Activated CD4-positive, CD25-positive, alpha-beta regulatory T cell (primary cell): ENCODE measurements around the gene SLC2A14.
"Not testable (repeated sequence)": the region's sequence is repeated elsewhere in the genome, so short reads cannot be mapped to it uniquely, and the experiment has no call there.

Experiments
- DNase-seq, 4 experiments: peaks; one replicate each; lab custom pipeline; 2025; lab: John Stamatoyannopoulos, UW

SLC2A14 gene

GRCh38 chr12:7833201-7833600 is 39.5 kb downstream of the SLC2A14 start:
- DNase-seq = not testable (repeated sequence)

GRCh38 chr12:7832059-7832696 is 40.5 kb downstream of the SLC2A14 start:
- no peak for DNase-seq

- not testable (repeated sequence) for DNase-seq
These were observed 43.0 kb downstream of the SLC2A14 start for GRCh38 chr12:7829737-7830136.

GRCh38 chr12:7825754-7826153 is 47.0 kb downstream of the SLC2A14 start:
- not testable (repeated sequence) for DNase-seq

- peak; percentile 7 to 19 (median 8) for DNase-seq
These were observed 65.7 kb downstream of the SLC2A14 start for GRCh38 chr12:7806863-7807487.

DNA sequence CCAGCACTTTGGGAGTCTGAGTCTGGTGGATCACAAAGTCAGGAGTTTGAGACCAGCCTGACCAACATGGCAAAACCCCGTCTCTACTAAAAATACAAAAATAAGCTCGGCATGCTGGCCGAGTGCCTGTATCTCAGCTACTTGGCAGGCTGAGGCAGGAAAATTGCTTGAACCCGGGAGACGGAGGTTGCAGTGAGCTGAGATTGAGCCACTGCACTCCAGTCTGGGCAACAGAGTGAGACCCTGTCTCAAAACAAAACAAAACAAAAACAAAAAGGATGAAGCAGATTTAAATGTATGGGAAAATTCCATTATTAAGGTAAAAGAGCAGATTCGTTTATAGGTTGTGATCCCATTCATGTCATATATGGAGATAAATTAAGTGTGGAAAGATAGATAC is 66.4 kb downstream of the SLC2A14 start:
- not testable (repeated sequence) for DNase-seq

DNA sequence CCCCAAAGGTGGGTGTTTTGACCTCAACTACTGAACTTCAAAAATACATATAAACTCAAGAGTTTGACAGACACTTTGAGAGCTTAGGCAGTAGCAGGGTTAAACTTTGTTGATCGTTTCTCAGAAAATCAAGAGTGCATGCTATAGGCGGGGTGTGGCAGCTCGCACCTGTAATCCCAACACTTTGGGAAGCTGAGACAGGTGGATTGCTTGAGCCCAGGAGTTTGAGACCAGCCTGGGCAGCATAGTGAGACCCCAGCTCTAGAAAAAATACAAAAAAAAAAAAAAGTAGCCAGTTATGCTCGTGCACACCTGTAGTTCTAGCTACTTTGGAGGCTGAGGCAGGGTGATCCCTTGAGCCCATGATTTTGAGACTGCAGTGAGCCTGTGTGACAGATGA is 71.3 kb downstream of the SLC2A14 start:
- no peak for DNase-seq

DNA sequence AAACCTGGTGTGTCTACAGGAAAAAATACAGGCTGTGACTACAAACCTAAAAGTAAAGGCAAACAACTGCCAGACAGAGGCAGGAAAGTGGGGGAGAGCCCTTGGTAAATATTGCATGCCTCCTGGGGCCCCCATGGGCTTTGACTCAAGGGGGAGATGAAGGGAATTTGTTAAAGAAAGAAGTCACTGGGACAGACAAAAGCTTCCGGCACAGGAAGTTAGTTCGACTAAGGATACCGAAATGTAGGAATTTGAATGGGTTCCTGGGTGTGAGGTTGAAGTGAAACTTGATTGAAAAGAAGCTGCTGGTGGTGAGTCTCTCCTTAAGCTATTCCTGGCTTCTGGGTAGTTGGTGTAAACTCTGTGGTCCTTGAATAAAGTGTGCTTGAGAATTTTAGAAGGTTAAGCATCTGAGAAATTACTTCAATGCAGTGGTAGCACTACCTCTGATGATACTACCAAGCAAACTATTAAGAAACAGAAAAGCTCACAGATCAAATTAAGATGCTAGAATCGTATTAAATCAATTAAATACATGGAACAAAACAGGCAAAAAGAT is 73.9 kb downstream of the SLC2A14 start:
- not testable (repeated sequence) for DNase-seq

DNA sequence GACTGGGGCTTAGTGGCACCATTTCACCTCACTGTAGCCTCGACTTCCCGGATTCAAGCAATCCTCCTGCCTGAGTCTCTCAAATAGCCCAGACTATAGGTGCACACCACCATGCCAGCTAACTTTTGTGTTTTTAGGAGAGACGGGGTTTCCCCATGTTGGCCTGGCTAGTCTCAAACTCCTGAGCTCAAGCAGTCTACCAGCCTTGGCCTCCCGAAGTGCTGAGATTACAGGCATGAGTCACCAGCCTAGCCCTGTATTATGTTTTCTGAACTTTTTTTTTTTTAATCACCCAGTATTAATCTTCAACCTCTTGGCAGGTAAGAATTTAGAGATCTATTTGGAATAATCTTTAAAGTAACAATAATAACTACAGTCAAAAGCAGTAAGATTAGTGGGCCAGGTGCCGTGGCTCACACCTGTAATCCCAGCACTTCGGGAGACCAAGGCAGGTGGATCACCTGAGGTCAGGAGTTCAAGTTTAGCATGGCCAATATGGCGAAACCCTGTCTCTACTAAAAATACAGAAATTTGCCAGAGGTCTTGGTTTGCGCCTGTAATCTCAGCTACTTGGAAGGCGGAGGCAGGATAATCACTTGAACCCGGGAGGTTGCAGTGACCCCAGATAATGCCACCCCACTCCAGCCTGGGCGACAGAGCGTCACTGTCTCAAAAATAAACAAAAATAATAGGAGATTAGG is 74.9 kb downstream of the SLC2A14 start:
- DNase-seq = no peak

GRCh38 chr12:7797269-7797668 is 75.4 kb downstream of the SLC2A14 start:
- not testable (repeated sequence) for DNase-seq

GRCh38 chr12:7793211-7793610 is 79.5 kb downstream of the SLC2A14 start:
- no peak for DNase-seq

DNA sequence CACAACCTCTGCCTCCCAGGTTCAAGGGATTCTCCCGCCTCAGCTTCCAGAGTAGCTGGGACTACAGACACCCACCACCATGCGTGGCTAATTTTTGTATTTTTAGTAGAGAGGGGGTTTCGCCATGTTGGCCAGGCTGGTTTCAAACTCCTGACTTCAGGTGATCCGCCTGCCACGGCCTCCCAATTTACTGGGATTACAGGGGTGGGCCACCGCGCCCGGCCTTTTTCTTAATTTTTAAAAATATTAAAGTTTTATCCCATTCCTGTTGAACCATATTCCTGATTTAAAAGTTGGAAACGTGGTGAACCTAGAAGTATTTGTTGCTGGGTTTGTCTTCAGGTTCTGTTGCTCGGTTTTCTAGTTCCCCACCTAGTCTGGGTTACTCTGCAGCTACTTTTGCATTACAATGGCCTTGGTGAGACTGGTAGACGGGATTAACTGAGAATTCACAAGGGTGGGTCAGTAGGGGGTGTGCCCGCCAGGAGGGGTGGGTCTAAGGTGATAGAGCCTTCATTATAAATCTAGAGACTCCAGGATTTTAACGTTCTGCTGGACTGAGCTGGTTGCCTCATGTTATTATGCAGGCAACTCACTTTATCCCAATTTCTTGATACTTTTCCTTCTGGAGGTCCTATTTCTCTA is 83.7 kb downstream of the SLC2A14 start, which contains the start of gene NANOG:
Gene NANOG, plus strand, starts transcription at position 519 of the 645 bp plus-strand sequence. CDS start 213 bp downstream, outside the sequence.
- not testable (repeated sequence) for DNase-seq

DNA sequence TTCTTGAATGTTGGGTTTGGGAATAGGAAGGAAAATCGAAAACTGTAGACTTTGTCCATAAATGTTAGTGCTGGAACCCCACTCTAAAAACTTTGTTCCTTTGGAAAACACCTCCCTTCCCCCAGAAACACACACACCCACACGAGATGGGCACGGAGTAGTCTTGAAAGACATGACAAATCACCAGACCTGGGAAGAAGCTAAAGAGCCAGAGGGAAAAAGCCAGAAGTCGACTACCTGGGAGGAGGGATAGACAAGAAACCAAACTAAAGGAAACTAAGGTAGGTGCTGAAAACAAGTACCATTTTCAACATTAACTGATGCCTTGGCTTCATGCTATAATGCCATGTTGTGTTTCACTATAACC is 84.4 kb downstream of the SLC2A14 start:
- no peak for DNase-seq

DNA sequence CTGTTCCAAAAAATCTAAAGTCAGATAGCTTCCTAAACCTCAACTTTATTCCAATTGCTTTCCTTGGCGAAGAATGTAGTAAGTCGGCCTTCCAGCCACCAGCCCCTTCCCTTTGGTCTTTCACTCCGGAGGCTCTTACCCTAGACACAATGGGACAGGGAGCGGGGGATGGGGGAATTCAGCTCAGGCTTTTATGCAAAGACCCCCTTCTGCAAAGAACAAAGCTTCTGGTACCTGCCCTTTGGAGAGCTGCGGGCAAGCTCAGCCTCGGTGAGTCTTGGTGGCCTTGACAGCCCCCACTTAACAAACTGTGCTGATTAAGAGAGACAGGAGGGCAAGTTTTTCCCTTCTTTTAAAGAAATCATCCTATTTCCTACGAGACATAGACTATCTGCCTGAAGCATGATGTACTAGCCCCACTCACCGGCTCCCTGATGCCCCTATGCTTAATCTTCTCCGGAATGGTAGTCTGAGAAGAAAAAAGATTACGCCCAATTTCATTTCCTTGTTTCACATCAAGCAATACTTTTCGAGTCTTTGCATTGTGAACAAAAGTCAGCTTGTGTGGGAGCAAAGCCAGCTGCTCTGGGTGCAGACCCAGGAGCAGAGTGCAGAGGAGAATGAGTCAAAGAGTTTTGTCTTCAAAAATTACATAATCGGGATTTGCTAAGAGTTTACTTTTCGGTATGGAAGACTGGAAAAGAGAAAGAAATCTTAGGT is 85.0 kb downstream of the SLC2A14 start:
- no peak for DNase-seq

DNA sequence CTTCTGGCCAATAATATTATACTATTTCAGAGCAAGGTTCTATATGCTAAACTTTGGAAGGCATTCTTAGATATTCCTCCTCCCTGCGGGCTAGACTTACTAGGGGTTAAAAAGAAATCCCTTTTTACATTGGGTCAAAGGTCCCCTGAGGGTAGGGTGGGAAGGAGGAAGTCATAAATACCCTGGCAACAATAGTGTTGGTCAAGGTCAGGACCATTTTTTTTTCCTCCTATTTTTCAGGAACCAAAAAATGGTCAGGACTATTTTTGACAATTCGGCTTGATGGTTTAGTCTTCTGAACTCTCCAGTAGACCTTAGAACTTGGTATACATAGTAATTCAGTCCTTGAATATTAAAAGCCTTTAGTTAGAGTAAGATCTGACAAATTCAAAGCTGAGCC is 88.0 kb downstream of the SLC2A14 start:
- DNase-seq = no peak

DNA sequence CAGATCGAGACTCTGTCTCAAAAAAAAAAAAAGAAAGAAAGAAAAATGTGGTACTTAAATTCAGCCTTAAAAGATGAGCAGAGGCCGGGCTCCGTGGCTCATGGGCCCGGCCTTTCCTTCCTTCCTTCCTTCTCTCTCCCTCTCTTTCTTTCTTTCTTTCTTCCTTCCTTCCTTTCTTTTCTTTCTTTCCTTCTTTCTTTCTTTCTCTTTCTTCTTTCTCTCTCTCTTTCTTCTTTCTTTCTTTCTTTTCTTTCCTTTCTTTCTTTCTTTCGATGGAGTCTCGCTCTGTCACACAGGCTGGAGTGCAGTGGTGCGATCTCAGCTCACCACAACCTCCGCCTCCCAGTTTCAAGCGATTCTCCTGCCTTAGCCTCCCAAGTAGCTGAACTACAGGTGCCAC is 89.3 kb downstream of the SLC2A14 start:
- DNase-seq = not testable (repeated sequence)

DNA sequence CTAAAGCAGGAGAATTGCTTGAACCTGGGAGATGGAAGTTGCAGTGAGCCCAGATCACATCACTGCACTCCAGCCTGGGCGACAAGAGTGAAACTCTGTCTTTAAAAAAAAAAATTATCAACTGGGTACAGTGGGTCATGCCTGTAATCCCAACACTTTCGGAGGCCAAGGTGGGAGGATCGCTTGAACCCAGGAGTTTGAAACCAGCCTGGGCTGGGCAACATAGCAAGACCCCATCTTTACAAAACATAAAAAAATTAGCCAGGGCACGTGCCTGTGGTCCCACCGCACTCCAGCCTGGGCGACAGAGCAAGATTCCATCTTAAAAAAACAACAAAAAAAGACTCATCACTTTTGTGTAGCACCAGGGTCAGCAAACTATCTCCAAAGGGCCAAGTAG is 90.7 kb downstream of the SLC2A14 start:
- no peak for DNase-seq

DNA sequence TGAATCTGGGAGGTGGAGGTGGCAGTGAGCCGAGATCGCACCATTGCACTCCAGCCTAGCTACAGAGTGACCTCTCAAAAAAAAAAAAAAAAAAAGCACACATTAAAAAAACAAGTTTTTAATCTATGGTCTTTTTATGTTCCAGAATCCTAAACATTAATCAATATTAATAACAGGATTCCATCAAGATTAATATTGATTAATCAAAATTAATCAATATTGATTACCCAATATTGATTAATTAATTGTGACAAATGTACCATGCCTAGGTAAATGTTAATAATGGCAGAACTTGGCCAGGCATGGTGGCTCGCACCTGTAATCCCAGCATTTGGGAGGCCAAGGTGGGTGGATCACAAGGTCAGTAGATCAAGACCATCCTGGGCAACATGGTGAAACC is 91.4 kb downstream of the SLC2A14 start:
- DNase-seq = no peak

GRCh38 chr12:7769999-7770398 is 102.7 kb downstream of the SLC2A14 start:
- no peak for DNase-seq
